GM21528 (cell line): ENCODE results near the gene PDZD2.
"Not testable (repeated sequence)": the region's sequence is repeated elsewhere in the genome, so short reads cannot be mapped to it uniquely, and the experiment has no call there.

ENCODE experiments used
- ATAC-seq: cut with Tn5 transposase; IDR thresholded peaks from one replicate; pipeline ENCODE4 v1.9.1; 2021; ENCODE audit warnings: mild to moderate bottlenecking, moderate library complexity; ENCODE audit not compliant: unreplicated experiment, low FRiP score

Gene PDZD2

DNA sequence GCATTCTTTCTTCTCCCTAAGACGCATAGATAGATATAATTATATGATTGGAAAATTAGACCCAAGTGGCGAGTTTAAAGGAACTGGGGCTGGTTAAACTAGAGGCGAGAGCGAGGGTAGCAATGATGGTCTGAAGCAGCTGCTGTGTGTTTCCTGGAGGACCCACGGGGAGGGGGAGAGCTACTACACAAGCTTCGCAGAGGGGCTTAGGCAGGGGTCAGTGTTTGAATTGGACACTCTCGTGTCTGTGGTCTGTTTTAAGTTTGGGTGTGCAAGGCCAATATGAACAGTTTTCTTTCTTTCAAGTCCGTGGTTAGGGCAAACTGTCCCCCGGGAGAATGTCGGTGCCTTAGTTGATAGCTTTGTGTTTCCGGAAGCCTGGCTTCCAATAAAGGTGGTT lies 43.1 kb downstream of the PDZD2 start:
- ATAC-seq: no peak

- ATAC-seq: no peak
Observed at GRCh38 chr5:31682851-31683250, 43.9 kb downstream of the PDZD2 start.

DNA sequence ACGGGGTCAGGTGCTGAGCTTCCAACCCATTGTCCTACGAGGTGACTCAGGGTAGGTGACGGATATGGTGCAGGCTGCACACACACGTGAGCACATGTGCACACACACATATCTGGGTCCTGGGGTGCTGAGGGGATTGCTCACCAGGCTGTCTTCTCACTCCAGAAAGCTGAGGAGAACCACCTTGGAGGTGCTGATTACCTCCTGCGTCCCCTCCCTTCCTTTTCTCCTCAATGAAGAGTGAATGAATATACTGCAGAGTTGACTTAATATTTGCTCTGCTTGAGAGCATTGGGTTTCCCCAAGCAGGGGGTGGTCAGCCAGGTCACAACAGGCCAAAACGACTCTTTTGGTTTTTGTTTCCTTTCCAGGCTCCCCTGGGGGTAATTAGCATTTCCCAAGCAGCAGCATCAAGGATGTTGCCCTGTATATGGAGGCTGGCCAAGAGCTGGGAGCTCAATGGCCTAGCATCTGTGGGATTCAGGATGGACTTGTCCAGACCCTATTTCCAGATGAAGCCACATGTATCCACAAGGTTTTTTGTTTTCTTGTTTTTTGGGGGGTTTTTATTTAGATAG lies 49.7 kb downstream of the PDZD2 start:
- ATAC-seq: no peak

DNA sequence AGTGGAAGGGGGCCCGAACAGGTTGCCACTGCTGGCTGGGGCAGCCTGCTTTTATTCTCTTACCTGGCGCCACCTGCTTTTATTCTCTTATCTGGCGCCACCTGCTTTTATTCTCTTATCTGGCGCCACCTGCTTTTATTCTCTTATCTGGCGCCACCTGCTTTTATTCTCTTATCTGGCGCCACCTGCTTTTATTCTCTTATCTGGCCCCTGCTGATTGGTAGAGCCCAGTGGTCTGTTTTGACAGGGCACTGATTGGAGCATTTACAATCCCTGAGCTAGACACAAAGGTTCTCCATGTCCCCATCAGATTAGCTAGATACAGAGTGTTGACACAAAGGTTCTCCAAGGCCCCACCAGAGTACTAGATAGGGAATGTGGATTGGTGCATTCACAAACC lies 52.5 kb downstream of the PDZD2 start:
- not testable (repeated sequence) for ATAC-seq

DNA sequence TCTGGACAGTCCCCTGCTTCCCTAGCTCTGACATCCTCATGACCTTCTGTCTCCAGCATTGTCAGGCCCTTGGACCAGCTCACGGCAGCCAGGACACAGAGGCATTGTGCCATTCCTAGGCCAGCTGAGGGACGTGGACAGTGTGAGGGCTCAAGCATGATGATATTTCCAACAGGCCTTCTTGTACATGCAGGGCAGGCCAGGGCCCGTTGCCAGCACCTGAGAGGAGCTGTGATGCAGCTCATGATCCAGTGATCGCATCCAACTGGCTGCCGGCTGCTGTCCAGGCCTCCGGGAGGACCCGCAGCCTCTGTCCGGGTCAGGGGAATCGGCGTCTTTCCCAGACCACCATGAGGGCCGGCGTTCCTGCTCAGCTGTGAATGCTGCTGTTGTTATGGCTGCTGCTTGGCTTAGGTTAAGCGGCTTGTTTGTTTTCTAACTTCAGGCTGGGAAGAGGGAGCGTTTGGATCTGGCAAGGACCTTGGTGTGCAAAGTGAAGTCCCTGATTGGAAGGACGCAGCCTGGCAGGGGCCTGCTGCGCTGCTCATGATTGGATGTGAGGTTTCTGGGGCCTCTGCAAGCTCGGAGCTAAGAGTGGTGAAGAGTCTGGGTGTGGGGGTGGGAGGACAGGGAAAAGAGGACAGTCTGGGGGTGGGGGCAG lies 53.8 kb downstream of the PDZD2 start:
- ATAC-seq: no peak

GRCh38 chr5:31698673-31699072 lies 59.7 kb downstream of the PDZD2 start:
- no peak for ATAC-seq

- ATAC-seq: no peak
Observed at GRCh38 chr5:31701642-31702299, 62.8 kb downstream of the PDZD2 start.

DNA sequence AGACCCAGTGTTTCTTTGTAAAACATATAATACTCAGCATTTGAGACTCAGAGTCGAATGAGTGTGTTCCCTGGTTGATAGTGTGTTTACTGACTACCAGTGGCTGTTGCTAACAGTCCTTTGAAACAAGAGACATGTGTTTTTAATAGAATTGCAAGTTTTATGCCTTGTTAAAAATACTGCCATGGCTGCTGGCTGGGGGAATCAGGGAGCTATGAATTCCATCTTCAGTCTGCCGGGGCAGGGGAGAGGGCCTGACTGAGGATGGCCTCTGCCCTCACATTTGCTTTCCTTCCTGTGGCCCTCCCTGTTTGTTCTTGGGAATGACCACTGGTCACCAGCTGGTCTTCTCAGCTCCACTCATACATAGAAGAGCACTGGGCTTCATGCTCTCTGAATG lies 63.8 kb downstream of the PDZD2 start:
- no peak for ATAC-seq

DNA sequence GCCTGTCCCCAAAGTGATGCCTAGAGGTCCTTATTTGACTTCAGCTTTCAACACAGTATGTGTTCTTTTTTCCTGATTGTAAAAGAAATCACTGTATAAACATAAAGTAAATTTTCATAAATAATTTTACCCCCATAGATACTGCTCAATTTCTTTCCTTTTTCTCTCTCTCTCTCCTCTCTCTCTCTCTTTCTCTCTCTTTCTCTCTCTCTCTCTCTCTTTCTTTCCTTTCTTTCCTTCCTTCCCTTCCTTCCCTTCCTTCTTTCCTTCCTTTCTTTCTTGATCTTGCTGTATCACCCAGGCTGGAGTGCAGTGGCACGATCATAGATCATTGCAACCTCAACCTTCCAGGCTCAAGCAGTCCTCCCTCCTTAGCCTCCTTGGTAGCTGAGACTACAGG lies 64.8 kb downstream of the PDZD2 start:
- no peak for ATAC-seq

GRCh38 chr5:31706186-31706585 lies 67.3 kb downstream of the PDZD2 start:
- no peak for ATAC-seq

GRCh38 chr5:31707329-31707728 lies 68.4 kb downstream of the PDZD2 start:
- ATAC-seq: no peak

GRCh38 chr5:31708089-31708488 lies 69.2 kb downstream of the PDZD2 start:
- ATAC-seq: no peak

DNA sequence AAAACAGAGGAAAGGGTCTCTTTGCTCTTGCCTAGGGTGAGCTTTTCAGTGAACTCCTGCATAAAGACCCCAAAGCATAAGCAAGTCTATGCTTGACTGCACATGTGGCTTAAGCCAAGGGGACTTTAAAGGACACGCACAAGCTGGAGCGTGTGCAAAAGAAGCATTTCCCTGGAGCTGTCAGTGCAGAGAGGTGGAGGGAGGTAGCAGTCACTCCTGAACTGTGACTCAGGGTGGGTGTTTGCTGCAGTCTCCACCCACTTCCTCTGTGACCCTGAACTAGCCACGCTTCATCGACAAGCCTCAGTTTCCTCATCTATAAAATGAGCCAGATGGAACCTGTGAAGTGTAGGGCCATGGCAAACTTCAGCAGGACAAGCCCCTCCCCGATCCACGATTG lies 72.4 kb downstream of the PDZD2 start:
- no peak for ATAC-seq

GRCh38 chr5:31711935-31712592 lies 73.1 kb downstream of the PDZD2 start:
- ATAC-seq: no peak

GRCh38 chr5:31717561-31717960 lies 78.6 kb downstream of the PDZD2 start:
- ATAC-seq: no peak

DNA sequence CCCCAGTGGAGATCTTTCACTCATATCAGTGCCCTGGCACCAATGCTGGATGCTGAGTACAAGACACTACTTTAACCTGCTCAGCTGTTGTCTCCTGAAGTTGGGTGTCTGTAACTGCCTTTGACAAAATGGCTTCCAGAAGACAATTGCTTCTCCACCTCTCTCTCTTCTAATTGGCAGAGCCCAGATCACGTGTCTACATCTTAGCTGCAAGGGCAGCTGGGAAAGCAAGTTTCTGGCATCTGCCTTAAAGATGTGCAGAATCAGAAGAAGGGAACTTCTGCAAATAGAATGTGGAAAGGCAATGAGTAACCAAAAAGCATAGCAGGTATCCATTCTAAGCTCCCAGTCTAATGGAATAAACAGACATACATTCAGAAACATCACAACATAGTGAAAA lies 81.1 kb downstream of the PDZD2 start:
- ATAC-seq: no peak

GRCh38 chr5:31720811-31721345 lies 81.9 kb downstream of the PDZD2 start:
- no peak for ATAC-seq

GRCh38 chr5:31722111-31722510 lies 83.2 kb downstream of the PDZD2 start:
- no peak for ATAC-seq

DNA sequence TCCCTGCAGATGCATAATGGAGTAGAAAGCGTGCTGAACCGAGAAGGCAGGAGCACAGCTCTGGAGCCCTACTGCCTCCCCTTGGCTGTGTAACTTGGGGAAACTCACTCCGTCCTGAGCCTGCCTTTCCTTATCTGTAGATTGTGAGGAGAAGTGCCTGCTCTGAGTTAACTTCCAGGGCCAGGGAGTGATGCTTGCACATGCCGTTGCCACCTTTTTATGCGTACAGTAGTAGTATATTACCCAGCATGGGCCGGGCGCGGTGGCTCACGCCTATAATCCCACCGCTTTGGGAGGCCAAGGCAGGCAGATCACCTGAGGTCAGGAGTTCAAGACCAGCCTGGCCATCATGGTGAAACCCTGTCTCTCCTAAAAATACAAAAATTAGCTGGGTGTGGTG lies 87.1 kb downstream of the PDZD2 start:
- no peak for ATAC-seq

DNA sequence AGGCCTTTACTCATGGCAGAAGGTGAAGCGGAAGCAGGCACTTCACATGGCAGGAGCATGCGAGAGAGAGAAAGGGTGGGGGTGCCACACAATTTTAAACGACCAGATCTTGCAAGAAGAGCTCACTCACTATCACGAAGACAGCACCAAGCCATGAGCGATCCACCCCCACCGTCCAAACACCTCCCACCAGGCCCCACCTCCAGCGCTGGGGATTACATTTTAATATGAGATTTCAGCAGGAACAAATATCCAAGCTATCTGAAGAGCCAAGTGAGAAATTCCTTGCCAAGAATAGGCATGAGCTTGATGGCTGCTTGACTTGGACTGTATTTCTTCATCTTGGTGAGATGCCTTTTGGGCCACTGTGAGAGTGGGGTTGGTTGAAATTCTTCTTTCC lies 88.0 kb downstream of the PDZD2 start:
- no peak for ATAC-seq

- no peak for ATAC-seq
Observed at GRCh38 chr5:31728039-31728438, 89.1 kb downstream of the PDZD2 start.
